Liver (tissue), 9 donors: ENCODE data around the gene HP. TPM values are rescaled to one million over a fixed set of nuclear protein-coding genes. Genes with fewer than 3 reads are reported as not detected.

Experiments
- DNase-seq: peaks from one replicate; pipeline ENCODE4 v3.0.0-alpha.2; 2017; ENCODE audit warnings: low spot score
- H3K27ac ChIP-seq, 2 donors: one replicate each; pipeline ENCODE4 v1.7.0; 2013; ENCODE audit warnings: inconsistent platforms in 2 of 2, low read length in 2 of 2, control low read depth in 1 of 2, low read depth in 1 of 2, mild to moderate bottlenecking in 1 of 2
- H3K27me3 ChIP-seq, 4 donors: one replicate each; pipeline versions ENCODE4 v1.6.1 to v1.7.0; 2013; ENCODE audit warnings: low read length in 3 of 4, inconsistent platforms in 1 of 4, mild to moderate bottlenecking in 1 of 4, moderate library complexity in 1 of 4; ENCODE audit not compliant: control insufficient read depth in 4 of 4, insufficient read depth in 4 of 4
- H3K36me3 ChIP-seq, 4 donors: one replicate each; pipeline versions ENCODE4 v1.6.1 to v1.7.0; 2013; ENCODE audit warnings: low read length in 3 of 4, mild to moderate bottlenecking in 3 of 4, low read depth in 1 of 4, moderate library complexity in 1 of 4; ENCODE audit not compliant: control insufficient read depth in 4 of 4, insufficient read depth in 3 of 4
- H3K4me1 ChIP-seq, 4 donors: one replicate each; pipeline versions ENCODE4 v1.6.1 to v1.7.0; 2013; ENCODE audit warnings: low read length in 3 of 4, mild to moderate bottlenecking in 3 of 4, moderate library complexity in 1 of 4; ENCODE audit not compliant: control insufficient read depth in 4 of 4, insufficient read depth in 4 of 4
- H3K4me3 ChIP-seq, 3 donors: one replicate each; pipeline versions ENCODE4 v1.6.1 to v1.7.0; 2013; ENCODE audit warnings: low read length in 3 of 3, control low read depth in 1 of 3, low read depth in 1 of 3, mild to moderate bottlenecking in 1 of 3
- H3K9ac ChIP-seq, 2 donors: one replicate each; pipeline ENCODE4 v1.7.0; 2013; ENCODE audit warnings: low read length in 2 of 2, mild to moderate bottlenecking in 2 of 2, moderate library complexity in 2 of 2, control low read depth in 1 of 2, low read depth in 1 of 2
- H3K9me3 ChIP-seq, 4 donors: one replicate each; pipeline versions ENCODE4 v1.6.1 to v1.7.0; 2013; ENCODE audit warnings: low read length in 3 of 4; ENCODE audit not compliant: control insufficient read depth in 4 of 4
- CTCF ChIP-seq: fragments of 150-350 bp; IDR thresholded peaks from 2 replicates; pipeline ENCODE4 v1.5.1; 2017; ENCODE audit warnings: improper control_type of control experiment, low read depth, low read length; ENCODE audit not compliant: missing input control
- EGR1 ChIP-seq, 2 donors: IDR thresholded peaks; 2 replicates each; pipeline ENCODE4 v1.6.1; 2016 to 2018; ENCODE audit warnings: antibody characterized with exemption in 2 of 2, low read depth in 2 of 2
- FOXA1 ChIP-seq: IDR thresholded peaks from 2 replicates; pipeline ENCODE4 v1.6.1; 2016; ENCODE audit warnings: antibody characterized with exemption
- GABPA ChIP-seq, 2 donors: IDR thresholded peaks in 1 of 2; conservative IDR thresholded peaks in 1 of 2; 2 replicates each; pipeline ENCODE4 v1.6.1; 2016; ENCODE audit warnings: antibody characterized with exemption in 2 of 2, mild to moderate bottlenecking in 1 of 2, moderate library complexity in 1 of 2
- MAX ChIP-seq: IDR thresholded peaks from 2 replicates; pipeline ENCODE4 v1.6.1; 2016; ENCODE audit warnings: antibody characterized with exemption
- RAD21 ChIP-seq, 2 donors: IDR thresholded peaks; 2 replicates each; pipeline ENCODE4 v1.6.1; 2016; ENCODE audit warnings: antibody characterized with exemption in 2 of 2, mild to moderate bottlenecking in 2 of 2
- RXRA ChIP-seq, 2 donors: IDR thresholded peaks; 2 replicates each; pipeline ENCODE4 v1.6.1; 2017 to 2018; ENCODE audit warnings: antibody characterized with exemption in 2 of 2, mild to moderate bottlenecking in 1 of 2
- YY1 ChIP-seq: IDR thresholded peaks from 2 replicates; pipeline ENCODE4 v1.6.1; 2016; ENCODE audit warnings: antibody characterized with exemption, mild to moderate bottlenecking
- WGBS: extraction: QIAGEN DNeasy Blood & Tissue Kit; methylation state at CpG from one replicate; pipeline ENCODE4 v1.1.7; 2013; 5-methylcytosine and 5-hydroxymethylcytosine counted together
- polyA plus RNA-seq, 2 donors: library from polyadenylated mRNA; stranded (reverse) in 1 of 2; unstranded in 1 of 2; fragments of 200-250 nt in 1 of 2; fragments of >200 nt in 1 of 2; fragmentation: Nextera tagmentation in 1 of 2; extraction: Ambion mirVana in 1 of 2; gene quantifications; one replicate each; pipeline versions ENCODE4 v1.2.1 to v1.2.3, GENCODE V29; 2013 to 2015
- total RNA-seq, 2 donors: library from RNA; depleted of rRNA; stranded (reverse); fragments of >200 nt; gene quantifications; one replicate each; pipeline ENCODE4 v1.2.3, GENCODE V29; 2014
- TF ChIP-seq, protein P1 (sequence below): IDR thresholded peaks from 2 replicates; pipeline ENCODE4 v1.6.1; 2016; ENCODE audit warnings: antibody characterized with exemption, mild to moderate bottlenecking
- donor health status: healthy.
- donor health status: healthy.
- donor health status: healthy.
- donor health status: healthy.
- donor health status: healthy.

The HP gene
- total and polyA plus RNA-seq, 4 donors, result 13,922 to 117,679 (median 53,485) TPM

DNA sequence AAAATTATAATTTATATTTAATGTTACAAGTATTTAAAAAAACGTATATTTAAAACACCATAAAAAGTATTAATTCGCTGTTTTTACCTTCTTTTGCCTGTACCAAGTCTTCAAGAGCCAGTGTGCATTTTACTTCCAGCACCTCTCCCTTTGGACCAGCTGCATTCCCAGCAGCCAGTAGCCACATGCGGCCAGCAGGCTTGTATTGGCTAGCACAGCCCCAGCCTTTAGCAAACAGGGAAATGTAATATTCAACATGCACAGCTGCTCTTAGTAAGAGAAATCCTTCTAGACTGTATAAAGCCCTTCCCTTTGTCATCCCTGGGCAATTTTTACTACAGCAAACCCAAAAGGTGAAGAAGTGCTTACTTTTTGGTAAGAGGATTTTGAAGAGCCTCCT, 39.2 kb upstream of the HP start:
- Histone ChIP-seq H3K27ac (peak overlapping the region; percentile 86 to 88), H3K4me3 (peak overlapping the region; percentile 61 to 97 (median 95)), H3K36me3 (peaks cover 0 to 11% (median 6%) of the 10 kb centered on the region in 4 donors), H3K27me3 (no peaks in the 10 kb centered on the region), H3K9ac (peak overlapping the region; percentile 90 to 93), H3K9me3 (no peaks in the 10 kb centered on the region), H3K4me1 (peaks cover 8 to 48% (median 26%) of the 10 kb centered on the region in 4 donors)
- no peak for DNase-seq
- TF ChIP-seq, protein P1, sequence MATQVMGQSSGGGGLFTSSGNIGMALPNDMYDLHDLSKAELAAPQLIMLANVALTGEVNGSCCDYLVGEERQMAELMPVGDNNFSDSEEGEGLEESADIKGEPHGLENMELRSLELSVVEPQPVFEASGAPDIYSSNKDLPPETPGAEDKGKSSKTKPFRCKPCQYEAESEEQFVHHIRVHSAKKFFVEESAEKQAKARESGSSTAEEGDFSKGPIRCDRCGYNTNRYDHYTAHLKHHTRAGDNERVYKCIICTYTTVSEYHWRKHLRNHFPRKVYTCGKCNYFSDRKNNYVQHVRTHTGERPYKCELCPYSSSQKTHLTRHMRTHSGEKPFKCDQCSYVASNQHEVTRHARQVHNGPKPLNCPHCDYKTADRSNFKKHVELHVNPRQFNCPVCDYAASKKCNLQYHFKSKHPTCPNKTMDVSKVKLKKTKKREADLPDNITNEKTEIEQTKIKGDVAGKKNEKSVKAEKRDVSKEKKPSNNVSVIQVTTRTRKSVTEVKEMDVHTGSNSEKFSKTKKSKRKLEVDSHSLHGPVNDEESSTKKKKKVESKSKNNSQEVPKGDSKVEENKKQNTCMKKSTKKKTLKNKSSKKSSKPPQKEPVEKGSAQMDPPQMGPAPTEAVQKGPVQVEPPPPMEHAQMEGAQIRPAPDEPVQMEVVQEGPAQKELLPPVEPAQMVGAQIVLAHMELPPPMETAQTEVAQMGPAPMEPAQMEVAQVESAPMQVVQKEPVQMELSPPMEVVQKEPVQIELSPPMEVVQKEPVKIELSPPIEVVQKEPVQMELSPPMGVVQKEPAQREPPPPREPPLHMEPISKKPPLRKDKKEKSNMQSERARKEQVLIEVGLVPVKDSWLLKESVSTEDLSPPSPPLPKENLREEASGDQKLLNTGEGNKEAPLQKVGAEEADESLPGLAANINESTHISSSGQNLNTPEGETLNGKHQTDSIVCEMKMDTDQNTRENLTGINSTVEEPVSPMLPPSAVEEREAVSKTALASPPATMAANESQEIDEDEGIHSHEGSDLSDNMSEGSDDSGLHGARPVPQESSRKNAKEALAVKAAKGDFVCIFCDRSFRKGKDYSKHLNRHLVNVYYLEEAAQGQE, result peak; percentile 97
- TF ChIP-seq RAD21 (IDR thresholded peaks at IDR 0.05) (peak in 1 of 2 donors; percentile 31), EGR1 (IDR thresholded peaks at IDR 0.05; ENCODE audit: low read depth in 2 of 2) (no peak), GABPA (IDR thresholded peaks at IDR 0.05 in 1 of 2, conservative IDR thresholded peaks at IDR 0.05 in 1 of 2) (no peak), CTCF (peak; percentile 17), MAX (peak; percentile 37), FOXA1 (no peak)
- 37% methylated on average over 3 of the region's 3 CpGs for WGBS

GRCh38 chr16:72018470-72018869, 35.8 kb upstream of the HP start:
- peak; percentile 0 for TF ChIP-seq CTCF
- peak; percentile 41 to 46 for TF ChIP-seq RAD21 (IDR thresholded peaks at IDR 0.05)
- TF ChIP-seq RXRA (IDR thresholded peaks at IDR 0.05), result no peak
- peak; percentile 58 for TF ChIP-seq YY1
- no peaks in the 10 kb centered on the region for H3K9me3 ChIP-seq
- 49% methylated on average over 9 of the region's 9 CpGs for WGBS
- no peaks in the 10 kb centered on the region for H3K27me3 ChIP-seq
- H3K27ac ChIP-seq, result peak overlapping the region; percentile 40 to 63
- no peak overlapping the region for H3K9ac ChIP-seq
- peaks cover 15 to 60% (median 40%) of the 10 kb centered on the region in 4 donors for H3K4me1 ChIP-seq
- peaks cover 10 to 32% (median 21%) of the 10 kb centered on the region in 4 donors for H3K36me3 ChIP-seq
- no peak for DNase-seq
- peak overlapping the region; percentile 9 to 56 (median 39) for H3K4me3 ChIP-seq
